Islet precursor cell (in vitro differentiated cells): ENCODE measurements around the gene GRIN3A.
A peak's percentile ranks its signal among the peaks of the same experiment; 100 is the strongest.
"Not testable (repeated sequence)": the region's sequence is repeated elsewhere in the genome, so short reads cannot be mapped to it uniquely, and the experiment has no call there.

Experiments
- DNase-seq: peaks from one replicate; pipeline ENCODE4 v3.0.0-alpha.2; 2018

The GRIN3A gene

DNA sequence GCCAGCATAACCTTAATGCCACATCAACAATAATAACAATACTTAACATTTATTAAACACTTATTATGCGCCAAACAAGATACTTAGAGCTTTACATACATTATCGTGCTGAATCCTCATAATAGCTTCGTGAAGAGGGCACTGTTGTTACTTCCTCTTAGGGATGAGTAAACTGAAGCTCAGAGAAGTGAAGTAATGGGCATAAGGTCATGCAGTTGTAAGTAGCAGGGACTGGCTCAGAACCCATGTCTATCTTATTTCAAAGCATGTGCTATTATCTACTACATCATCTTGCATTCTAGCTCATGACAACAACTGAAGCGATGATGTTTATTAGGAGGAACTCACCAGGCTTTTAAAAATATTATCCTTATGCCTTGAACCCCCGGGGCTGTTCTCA, 108.8 kb downstream of the GRIN3A start:
- no peak for DNase-seq

DNA sequence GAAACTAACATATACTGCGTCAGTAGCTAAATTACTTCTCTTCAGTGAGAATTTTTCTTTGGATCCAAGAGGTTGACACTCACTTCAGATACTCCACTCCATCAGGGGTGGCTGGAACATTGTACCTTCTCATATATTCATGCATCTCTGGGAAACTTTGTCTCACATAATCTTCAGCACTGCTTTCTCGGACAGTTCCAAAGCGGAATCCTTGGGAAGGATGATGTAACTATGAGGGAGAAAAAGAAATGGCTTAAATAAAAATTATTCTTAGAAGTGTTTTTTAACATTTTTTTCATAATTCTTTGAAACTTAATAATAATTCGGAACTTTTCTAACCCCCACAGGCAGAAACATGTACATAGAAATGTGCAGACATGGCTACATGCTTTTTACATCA, 110.3 kb downstream of the GRIN3A start:
- DNase-seq: no peak

DNA sequence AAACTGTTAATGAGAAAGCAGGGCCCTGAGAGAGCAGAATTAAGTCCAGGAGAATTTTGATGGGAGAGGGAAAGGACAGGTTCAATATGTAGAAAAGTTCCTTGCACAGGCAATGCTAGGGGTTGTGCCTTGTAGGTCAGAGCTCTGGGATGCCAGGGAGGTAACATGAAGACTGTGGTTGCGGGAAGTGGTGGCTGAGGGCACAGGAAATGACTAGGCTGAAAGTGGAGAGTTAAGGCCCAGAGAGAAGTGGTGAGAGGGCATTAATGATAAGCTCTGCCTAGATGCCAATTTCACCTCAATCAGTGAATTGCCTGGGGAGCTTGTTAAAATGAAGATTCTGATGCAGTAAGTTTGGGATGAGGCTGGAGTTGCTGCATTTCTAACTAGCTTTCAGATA, 112.2 kb downstream of the GRIN3A start:
- no peak for DNase-seq

GRCh38 chr9:101625876-101626275, 112.6 kb downstream of the GRIN3A start:
- no peak for DNase-seq

GRCh38 chr9:101620452-101620851, 118.0 kb downstream of the GRIN3A start:
- no peak for DNase-seq

DNA sequence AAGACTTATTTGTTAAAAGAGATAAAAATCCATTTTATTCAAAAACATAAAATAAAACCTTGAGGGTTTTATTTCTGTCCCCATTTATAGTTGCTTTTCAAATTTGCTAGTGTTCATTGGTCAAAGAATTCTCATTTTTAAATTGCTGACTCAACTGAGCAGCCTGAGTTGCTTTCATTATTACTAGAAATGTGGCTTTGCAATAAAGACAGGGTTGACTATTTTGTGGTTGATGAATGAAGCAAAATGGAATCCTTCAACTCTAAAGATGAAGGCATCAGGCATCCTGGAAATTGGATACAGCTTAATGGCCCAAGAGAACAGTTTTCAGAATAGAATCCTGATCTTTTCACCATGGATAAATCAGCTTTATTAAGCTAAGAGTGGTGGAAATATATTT, 119.7 kb downstream of the GRIN3A start:
- DNase-seq: no peak

DNA sequence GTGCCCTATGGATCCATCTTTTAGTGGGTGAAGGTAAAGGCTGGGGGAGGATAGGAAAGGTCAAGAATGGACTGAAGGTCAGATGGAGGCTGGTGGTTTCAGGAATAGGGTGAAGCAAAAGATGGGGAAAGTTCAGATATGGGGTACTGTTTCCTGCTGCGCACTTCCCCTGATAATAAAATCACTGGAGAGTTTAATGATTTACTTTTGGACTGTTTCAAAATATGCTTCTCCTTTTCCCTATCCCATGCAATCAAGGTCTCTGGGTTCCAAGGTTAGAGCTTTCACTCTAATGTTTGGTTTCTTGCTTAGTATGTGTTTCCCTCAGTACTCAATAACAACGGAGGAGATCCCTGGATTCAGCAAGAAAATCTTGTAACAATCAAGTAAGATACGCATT, 132.9 kb downstream of the GRIN3A start:
- no peak for DNase-seq

- no peak for DNase-seq
Observed at GRCh38 chr9:101604296-101604695, 134.2 kb downstream of the GRIN3A start.

DNA sequence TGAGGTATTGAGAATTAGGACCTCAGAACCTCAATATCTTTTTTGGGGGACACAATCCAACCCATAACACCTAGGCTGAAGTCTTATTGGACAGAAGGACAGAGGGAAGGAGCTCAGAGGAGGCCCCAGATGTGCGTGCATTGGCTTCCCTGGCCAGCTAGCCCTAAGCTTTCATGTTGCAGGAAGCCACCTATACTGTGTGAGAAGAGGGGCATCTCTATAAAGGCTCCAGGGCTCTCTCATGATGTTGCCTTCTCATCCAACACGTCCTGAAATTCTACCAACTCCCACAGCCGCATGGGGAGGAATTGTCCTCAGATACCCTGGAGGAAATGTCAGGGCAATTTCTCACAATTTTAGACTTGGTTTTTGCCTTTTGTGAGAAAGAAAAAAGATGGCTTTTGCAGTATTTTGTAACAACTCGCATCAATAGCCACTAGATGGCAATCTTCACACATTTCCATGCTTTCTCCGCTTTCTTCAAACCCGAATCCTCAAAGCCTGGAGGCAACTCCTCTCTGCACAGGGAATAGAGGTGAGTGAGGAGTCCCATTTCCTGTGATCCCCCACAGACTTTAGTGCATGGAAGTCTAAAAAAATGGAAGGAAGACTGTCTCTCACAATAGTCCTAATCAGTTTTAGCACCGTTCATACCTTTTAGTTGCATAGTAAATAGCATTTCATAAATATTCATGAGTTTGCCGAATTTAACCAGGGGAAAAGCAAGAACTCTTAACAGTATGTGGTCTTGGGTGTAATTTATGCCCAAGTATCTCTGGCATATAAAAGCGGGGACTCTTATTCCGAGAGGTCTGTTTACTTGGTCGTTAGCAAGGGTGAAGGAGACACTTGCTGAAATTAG, 136.3 kb downstream of the GRIN3A start:
- peak; percentile 66 for DNase-seq

- no peak for DNase-seq
Observed at GRCh38 chr9:101594796-101595195, 143.7 kb downstream of the GRIN3A start, which contains the start of gene PPP3R2. Gene PPP3R2 (minus strand): TSS chr9:101594969. CDS start chr9:101594921, 48 bp downstream.

DNA sequence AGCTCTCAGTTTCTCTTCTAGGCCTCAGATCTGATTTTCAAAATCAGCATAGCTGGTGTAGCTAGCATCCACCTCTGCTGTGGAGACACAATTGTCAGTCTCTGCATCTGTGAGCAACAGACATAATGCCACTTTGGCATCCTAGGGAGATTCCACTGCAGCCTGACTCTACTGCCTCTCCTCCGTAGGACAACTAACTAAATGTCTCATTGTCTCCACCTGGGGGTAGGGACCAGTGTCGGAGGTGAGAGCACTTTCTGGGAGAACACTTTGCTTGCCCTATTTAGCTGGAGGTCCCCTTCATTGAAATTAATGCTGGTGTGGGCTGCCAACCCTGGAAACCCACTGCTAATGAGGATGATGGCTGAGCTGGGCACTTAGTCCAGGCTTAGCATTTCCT, 145.1 kb downstream of the GRIN3A start:
- DNase-seq: no peak

- DNase-seq: no peak
Observed at GRCh38 chr9:101592788-101593187, 145.7 kb downstream of the GRIN3A start.

DNA sequence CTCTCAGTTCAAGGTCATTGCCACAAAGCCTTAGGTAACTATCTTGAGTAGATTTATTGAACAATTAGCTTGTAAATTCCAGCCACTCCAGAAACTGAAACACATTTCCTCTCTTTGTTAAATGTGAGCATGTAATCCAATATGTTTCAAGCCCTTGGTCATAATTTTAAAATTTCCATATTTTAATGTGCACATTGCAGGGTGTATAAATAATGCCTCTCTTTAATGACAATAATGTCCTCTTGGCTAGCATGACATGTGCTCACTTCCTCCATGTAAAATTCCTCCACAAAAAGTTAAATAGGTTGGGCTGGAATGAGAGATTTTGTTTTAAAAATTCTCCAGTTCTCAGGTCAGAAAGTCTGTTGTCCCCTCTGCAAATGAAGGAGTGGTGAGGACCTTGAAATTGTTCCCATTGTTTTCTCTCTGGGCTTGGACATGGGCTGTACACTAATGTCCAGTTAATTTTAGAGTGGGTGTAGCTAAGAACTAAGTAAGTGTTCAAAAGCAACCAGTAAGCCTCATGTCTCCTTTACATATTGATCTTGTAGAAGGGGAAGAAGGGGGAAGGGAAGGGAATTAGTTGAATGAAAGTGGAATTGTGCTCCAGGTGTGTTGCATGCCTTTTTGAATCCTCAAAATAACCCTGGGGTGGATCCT, 146.5 kb downstream of the GRIN3A start:
- DNase-seq: no peak

DNA sequence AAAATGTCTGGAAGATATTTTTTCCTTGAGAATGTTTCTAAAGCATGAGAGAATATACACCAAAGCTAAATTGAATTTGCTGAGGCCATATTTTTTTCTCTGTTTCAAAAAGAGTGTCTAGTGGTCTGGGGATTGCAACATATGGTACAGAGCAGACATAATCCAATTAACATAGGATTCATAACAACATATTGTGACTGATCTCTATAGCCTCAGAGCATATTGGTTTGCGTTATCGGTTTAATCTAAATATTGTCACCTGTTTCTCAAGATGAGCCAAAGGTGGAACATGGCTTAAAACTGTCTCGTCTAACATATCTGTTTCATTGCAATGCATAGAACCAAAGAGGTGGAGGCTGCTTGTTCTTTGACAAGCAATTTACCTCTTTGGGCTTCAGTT, 147.5 kb downstream of the GRIN3A start:
- DNase-seq: no peak

- DNase-seq: not testable (repeated sequence)
Observed at GRCh38 chr9:101590074-101590473, 148.4 kb downstream of the GRIN3A start.

- DNase-seq: no peak
Observed at GRCh38 chr9:101587332-101588043, 151.0 kb downstream of the GRIN3A start.

- DNase-seq: no peak
Observed at GRCh38 chr9:101586651-101587050, 151.8 kb downstream of the GRIN3A start.

DNA sequence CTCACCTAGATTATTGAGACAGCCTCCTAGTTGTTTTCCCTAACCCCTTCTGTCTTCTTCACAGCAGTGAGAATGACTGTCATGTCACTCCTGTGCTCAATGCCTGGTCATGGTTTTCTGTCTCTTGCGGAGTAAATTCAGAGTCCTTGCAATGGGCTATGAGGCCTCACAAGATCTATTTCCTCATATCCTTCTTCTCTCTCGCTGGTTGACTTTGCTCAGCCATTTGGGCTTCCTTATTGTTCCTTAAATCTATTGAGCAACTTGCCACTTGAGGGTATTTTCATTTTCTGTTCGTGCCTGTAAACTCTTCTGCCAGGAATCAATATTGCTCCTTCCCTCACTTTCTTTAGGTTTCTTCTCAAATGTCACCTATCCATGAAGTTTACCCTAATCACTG, 152.7 kb downstream of the GRIN3A start:
- DNase-seq: no peak

GRCh38 chr9:101582553-101582952, 155.9 kb downstream of the GRIN3A start:
- DNase-seq: no peak

DNA sequence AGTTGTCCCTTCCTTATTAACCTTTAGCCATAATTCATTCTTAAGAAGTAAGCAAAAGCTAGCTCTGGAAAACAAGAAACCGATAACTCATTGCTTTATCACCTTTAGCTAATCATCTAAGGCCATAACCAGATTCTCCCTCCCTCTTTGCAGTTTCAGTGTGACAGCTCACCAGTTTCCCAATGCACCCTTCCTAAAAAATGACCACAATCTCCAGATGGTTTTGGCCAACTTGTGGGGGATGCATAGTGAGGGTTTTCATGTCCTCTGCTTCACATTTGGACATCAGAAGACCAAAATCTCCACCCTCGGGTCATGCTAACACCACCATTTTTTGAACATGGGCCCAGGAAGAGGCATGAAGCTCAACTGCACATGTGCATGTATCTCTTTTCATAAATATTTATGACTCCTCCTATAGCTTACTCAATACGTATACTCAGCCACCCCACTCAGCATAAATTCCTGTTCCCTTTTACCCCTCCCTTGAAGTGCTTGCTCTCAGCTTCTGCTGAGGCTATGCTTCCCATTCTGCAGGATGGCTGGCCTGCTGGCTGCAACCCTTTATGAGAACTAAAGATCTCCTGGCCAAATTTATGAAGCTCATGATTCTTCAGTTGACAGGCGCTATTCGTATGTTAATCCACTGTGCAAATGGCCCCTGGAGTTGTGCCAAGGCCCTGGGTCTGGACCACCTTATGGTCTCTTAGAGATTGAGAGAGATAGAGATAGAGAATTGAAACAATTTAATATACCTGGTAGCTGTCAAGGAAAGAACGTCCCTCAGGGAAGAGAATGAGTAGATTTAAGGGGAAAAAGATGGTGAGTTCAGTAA, 158.5 kb downstream of the GRIN3A start:
- no peak for DNase-seq

DNA sequence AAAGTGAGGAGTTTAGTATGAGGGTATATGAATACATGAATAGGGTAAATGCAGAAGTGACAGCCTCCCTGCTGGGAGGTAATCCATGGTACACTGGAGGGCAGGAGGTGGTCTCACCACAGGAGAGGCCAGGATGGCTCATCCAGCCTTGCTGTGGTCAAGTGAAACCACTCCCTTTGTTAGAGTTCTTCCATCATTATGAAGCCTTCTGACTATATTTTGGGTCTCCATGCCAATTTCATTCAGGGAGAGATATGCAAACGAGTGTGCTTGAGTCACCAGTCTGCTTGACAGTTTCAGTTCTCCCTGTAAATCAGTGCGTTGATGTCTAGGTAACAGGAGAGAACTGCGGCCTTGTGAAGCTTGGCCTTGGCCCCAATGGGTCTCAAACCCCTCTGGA, 160.1 kb downstream of the GRIN3A start:
- DNase-seq: no peak

DNA sequence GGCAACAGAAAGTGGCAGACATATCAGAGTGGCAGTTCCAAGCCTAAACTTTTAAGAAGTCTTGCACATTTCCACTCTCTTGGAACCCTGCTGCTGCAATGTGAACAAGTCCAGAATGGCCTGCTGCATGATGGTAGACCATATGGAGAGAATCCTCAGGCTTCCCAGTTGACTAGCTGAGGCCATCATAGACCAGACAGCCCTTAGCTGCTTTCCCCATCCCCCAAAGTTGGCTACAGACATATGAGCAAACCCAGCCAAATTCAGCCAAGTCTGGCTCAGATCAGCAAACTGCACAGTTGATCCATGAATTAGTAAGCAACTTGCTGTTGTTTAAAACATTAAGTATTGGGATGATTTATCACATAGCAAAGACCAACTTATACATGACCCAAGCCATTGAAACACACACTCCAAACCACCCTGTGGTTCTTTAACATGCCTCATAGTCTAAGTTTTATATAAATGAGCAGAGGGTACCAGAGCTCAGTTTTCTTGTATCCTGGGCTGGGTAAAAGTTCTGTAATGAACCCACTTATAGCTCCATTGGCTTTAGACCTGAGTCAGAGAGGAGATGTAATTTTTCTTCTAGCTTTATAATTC, 163.6 kb downstream of the GRIN3A start:
- no peak for DNase-seq
